Skeletal muscle tissue (tissue), 4 donors: ENCODE results near the gene MYO15A. TPM values are rescaled to one million over a fixed set of nuclear protein-coding genes. Genes with fewer than 3 reads are reported as not detected.

Experiments
- H3K27ac ChIP-seq: one replicate; pipeline ENCODE4 v1.7.0; 2013; ENCODE audit warnings: mild to moderate bottlenecking, low read depth, low read length, inconsistent platforms
- H3K27me3 ChIP-seq, 3 donors: one replicate each; pipeline ENCODE4 v1.7.0; 2013; ENCODE audit warnings: low read length in 3 of 3; ENCODE audit not compliant: control insufficient read depth in 3 of 3, insufficient read depth in 3 of 3
- H3K36me3 ChIP-seq, 3 donors: one replicate each; pipeline ENCODE4 v1.7.0; 2013; ENCODE audit warnings: low read length in 3 of 3; ENCODE audit not compliant: control insufficient read depth in 3 of 3, insufficient read depth in 3 of 3
- H3K4me1 ChIP-seq, 3 donors: one replicate each; pipeline ENCODE4 v1.7.0; 2013; ENCODE audit warnings: low read length in 3 of 3, mild to moderate bottlenecking in 3 of 3; ENCODE audit not compliant: control insufficient read depth in 3 of 3, insufficient read depth in 3 of 3
- H3K4me3 ChIP-seq, 3 donors: one replicate each; pipeline ENCODE4 v1.7.0; 2013; ENCODE audit warnings: low read length in 3 of 3
- H3K9ac ChIP-seq, 3 donors: one replicate each; pipeline ENCODE4 v1.7.0; 2013; ENCODE audit warnings: low read length in 3 of 3, mild to moderate bottlenecking in 3 of 3, moderate library complexity in 2 of 3, low read depth in 1 of 3
- H3K9me3 ChIP-seq, 3 donors: one replicate each; pipeline ENCODE4 v1.7.0; 2013; ENCODE audit warnings: low read length in 3 of 3; ENCODE audit not compliant: control insufficient read depth in 3 of 3
- total RNA-seq: library from RNA; depleted of rRNA; stranded (reverse); fragments of >200 nt; gene quantifications from one replicate; pipeline ENCODE4 v1.2.3, GENCODE V29; 2014
- donor health status: Osteomylitis.

Gene MYO15A, protein sequence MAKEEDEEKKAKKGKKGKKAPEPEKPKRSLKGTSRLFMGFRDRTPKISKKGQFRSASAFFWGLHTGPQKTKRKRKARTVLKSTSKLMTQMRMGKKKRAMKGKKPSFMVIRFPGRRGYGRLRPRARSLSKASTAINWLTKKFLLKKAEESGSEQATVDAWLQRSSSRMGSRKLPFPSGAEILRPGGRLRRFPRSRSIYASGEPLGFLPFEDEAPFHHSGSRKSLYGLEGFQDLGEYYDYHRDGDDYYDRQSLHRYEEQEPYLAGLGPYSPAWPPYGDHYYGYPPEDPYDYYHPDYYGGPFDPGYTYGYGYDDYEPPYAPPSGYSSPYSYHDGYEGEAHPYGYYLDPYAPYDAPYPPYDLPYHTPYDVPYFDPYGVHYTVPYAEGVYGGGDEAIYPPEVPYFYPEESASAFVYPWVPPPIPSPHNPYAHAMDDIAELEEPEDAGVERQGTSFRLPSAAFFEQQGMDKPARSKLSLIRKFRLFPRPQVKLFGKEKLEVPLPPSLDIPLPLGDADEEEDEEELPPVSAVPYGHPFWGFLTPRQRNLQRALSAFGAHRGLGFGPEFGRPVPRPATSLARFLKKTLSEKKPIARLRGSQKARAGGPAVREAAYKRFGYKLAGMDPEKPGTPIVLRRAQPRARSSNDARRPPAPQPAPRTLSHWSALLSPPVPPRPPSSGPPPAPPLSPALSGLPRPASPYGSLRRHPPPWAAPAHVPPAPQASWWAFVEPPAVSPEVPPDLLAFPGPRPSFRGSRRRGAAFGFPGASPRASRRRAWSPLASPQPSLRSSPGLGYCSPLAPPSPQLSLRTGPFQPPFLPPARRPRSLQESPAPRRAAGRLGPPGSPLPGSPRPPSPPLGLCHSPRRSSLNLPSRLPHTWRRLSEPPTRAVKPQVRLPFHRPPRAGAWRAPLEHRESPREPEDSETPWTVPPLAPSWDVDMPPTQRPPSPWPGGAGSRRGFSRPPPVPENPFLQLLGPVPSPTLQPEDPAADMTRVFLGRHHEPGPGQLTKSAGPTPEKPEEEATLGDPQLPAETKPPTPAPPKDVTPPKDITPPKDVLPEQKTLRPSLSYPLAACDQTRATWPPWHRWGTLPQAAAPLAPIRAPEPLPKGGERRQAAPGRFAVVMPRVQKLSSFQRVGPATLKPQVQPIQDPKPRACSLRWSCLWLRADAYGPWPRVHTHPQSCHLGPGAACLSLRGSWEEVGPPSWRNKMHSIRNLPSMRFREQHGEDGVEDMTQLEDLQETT (N-terminal part only)
- 0.52 TPM for total RNA-seq

DNA sequence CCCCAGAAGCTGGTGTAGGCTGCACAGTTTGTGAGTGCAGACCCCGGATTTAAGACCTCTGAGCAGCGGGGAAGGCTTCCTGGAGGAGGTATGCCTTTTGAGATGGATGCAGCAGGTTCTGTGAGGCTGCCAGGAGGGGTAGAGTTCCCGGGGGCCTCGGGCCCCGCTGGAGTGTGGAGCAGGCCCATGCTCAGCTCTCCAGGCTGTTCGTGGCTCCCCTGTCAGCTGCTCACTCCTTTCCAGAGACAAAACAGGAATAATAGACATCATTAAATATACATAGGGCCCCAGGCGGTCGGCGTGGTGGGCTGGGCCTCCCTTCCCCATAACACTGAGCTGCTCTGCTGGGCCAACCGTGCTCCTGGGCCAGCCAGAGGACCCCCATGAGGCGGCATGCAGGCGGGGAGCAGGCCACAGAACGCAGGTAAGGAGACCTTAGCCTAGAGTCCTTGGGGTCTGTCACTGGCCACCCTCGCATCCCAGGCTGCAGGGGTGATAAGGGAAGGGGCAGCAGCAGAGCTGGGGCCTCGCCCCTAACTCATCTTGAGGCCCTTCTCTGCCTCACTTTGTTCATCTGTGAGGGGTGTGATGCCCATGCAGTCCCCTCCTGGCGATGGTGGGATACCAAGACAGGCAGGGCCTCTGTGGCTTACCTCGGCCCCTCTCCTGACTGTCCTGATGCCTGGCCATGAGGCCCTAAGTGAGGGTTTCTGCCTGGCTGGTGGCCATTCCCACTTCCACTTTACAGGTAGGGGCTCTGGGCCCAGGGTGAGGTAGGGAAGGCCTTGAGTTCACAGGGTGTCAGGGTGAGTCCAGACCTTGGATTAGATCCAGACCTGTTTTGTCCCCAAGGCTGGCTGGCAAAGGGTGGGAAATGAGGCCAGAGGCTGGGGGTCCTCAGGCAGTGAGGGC lies at the start of gene MYO15A:
Gene MYO15A (plus strand): TSS at position 356 of the 912 bp plus-strand sequence. CDS start 10,045 bp downstream, outside the sequence.
- Histone ChIP-seq H3K4me3 (no peak within 1 kb of the TSS), H3K9me3 (no peaks in the 10 kb centered on the region), H3K27me3 (no peaks in the 10 kb centered on the region), H3K4me1 (peaks cover 4 to 10% (median 7%) of the 10 kb centered on the region in 3 donors), H3K27ac (no peak within 1 kb of the TSS), H3K36me3 (peaks cover 30 to 33% (median 30%) of the 10 kb centered on the region in 3 donors), H3K9ac (no peak within 1 kb of the TSS)

DNA sequence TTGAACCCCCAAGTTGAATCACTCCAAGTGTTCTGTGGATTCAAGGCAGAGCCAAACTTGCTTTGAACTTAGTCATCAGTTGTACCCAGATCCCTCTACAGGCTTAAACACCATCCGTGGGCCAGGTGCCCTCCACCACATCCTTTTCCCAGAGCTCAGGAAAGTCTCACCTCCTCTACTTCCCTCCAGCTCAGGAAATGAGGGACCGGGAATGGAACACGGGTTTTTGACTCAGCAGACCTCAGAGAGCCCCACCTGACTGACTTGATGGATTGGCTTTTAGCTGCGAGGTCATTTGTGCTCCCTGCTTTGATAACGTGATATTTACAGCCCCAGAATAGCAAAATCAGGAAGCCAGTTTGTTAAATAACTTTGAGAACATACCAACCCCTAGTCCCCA lies 49.3 kb upstream of the MYO15A start:
- peaks cover 0 to 7% (median under 1%) of the 10 kb centered on the region in 3 donors for H3K4me1 ChIP-seq
- peaks cover 28 to 43% (median 42%) of the 10 kb centered on the region in 3 donors for H3K36me3 ChIP-seq
- no peak overlapping the region for H3K27ac ChIP-seq
- H3K27me3 ChIP-seq = no peaks in the 10 kb centered on the region
- no peak overlapping the region for H3K9ac ChIP-seq
- H3K4me3 ChIP-seq = no peak overlapping the region
- H3K9me3 ChIP-seq = no peaks in the 10 kb centered on the region

DNA sequence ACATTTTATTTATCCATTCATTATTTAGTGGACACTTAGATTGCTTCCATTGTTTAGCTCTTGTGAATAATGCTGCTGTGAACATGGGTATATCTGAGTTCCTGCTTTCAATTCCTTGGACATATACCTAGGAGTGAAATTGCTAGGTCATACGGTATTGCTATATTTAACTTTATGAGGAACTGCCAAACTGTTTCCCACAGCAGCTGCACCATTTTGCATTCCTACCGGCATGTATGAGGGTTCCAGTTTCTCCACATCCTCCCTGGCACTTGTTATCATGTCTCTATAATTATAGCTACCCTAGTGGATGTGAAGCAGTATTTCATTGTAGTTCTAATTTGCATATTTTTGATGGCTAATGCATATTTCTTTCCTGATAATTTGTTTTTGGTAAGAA lies 44.5 kb upstream of the MYO15A start:
- Histone ChIP-seq H3K4me3 (no peak overlapping the region), H3K9ac (no peak overlapping the region), H3K36me3 (peaks cover 21 to 45% (median 42%) of the 10 kb centered on the region in 3 donors), H3K9me3 (no peaks in the 10 kb centered on the region), H3K27me3 (no peaks in the 10 kb centered on the region), H3K4me1 (peaks cover 0 to 11% (median 5%) of the 10 kb centered on the region in 3 donors), H3K27ac (peak overlapping the region; percentile 90)

DNA sequence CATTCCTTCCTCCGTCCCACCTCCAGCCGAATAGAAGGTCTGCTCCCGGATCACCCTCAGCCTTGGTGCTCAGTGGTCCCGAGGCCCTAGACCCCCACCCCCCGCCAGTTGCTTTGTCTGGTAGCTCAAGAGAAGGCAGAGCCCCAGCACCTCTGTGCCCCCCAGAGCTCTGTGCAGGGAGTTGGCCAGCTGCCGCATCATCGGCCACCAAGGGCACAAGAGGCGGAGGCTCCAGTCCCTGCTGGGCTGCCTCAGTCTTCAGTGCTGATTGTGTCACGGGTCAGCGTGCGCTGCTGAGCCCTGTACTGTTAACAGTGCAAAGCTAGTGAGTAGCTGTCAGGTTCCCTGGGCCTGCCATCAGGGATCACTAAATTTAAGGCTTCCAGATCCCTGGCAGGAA lies 43.0 kb upstream of the MYO15A start:
- H3K9ac ChIP-seq = no peak overlapping the region
- no peaks in the 10 kb centered on the region for H3K9me3 ChIP-seq
- no peak overlapping the region for H3K4me3 ChIP-seq
- peaks cover 17 to 37% (median 37%) of the 10 kb centered on the region in 3 donors for H3K36me3 ChIP-seq
- peaks cover under 1 to 11% (median 5%) of the 10 kb centered on the region in 3 donors for H3K4me1 ChIP-seq
- H3K27me3 ChIP-seq = no peaks in the 10 kb centered on the region
- H3K27ac ChIP-seq = no peak overlapping the region

DNA sequence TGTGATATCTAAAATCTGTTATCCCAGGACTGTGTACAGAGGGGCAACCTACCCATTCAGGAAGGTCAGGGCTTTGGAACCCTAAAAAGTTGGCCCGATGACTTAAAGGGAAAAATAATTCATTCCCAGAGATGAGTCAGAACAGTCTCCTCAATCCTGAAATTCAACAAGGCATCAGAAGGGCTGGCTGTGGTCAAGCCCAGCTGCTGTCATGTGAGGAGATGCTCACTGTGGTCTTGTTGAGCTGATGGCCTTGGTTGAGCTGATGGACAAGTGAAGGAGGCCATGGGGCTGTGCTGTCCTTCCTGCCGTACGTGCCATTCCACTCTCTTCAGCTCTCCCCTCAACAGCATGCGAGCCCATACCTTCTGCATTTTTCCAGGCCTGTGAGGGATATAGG lies 41.7 kb upstream of the MYO15A start:
- no peak overlapping the region for H3K9ac ChIP-seq
- no peaks in the 10 kb centered on the region for H3K27me3 ChIP-seq
- peaks cover 7 to 27% (median 27%) of the 10 kb centered on the region in 3 donors for H3K36me3 ChIP-seq
- peaks cover 7 to 17% (median 9%) of the 10 kb centered on the region in 3 donors for H3K4me1 ChIP-seq
- no peaks in the 10 kb centered on the region for H3K9me3 ChIP-seq
- no peak overlapping the region for H3K4me3 ChIP-seq
- no peak overlapping the region for H3K27ac ChIP-seq

DNA sequence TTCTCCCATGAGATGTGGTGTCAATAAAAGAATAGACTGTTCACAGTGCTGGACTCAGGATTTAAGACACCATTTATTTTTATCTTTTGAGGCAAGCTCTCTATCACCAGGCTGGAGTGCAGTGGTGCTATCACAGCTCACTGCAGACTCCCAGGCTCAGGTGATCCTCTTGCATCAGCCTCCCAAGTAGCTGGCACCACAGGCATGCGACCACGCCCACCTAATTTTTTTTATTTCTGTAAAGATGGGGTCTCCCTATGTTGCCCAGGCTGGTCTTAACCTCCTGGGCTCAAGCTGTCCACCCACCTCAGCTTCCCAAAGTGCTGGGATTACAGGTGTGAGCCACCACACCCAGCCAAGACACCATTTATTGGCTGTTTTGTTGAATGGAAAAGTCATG lies 39.5 kb upstream of the MYO15A start:
- H3K4me3 ChIP-seq = no peak overlapping the region
- no peak overlapping the region for H3K9ac ChIP-seq
- peaks cover 7 to 12% (median 9%) of the 10 kb centered on the region in 3 donors for H3K4me1 ChIP-seq
- peaks cover 7 to 21% (median 17%) of the 10 kb centered on the region in 3 donors for H3K36me3 ChIP-seq
- no peak overlapping the region for H3K27ac ChIP-seq
- H3K27me3 ChIP-seq = no peaks in the 10 kb centered on the region
- no peaks in the 10 kb centered on the region for H3K9me3 ChIP-seq

DNA sequence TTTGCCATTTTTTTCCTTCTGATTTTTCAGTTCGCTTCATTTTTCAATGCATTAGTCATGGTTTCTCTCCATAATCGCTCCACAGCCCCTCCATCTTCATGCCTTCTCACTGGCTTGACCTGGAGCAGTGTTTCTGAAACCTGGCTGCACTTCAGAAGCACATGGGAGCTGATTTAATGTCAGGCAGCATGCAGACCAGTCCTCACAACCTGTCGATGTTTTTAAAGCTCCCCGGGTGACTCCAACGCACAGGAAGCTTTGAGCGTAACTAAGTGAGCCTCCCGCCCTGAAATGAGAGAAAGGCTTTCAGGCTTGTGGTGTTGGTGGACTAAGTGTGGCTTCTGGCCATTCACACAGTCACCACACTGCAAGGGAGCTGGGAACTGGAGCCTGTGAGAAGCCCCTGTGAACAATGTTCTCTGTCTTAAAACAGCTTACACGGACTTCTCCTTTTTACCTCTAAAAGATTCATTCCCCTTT lies 37.7 kb upstream of the MYO15A start:
- Histone ChIP-seq H3K36me3 (peaks cover 0 to 13% (median 6%) of the 10 kb centered on the region in 3 donors), H3K9ac (peak overlapping the region in 2 of 3 donors; percentile 58 to 63), H3K4me1 (peaks cover 4 to 7% (median 6%) of the 10 kb centered on the region in 3 donors), H3K4me3 (peak overlapping the region in 2 of 3 donors; percentile 23 to 45), H3K9me3 (no peaks in the 10 kb centered on the region), H3K27ac (no peak overlapping the region), H3K27me3 (no peaks in the 10 kb centered on the region)

DNA sequence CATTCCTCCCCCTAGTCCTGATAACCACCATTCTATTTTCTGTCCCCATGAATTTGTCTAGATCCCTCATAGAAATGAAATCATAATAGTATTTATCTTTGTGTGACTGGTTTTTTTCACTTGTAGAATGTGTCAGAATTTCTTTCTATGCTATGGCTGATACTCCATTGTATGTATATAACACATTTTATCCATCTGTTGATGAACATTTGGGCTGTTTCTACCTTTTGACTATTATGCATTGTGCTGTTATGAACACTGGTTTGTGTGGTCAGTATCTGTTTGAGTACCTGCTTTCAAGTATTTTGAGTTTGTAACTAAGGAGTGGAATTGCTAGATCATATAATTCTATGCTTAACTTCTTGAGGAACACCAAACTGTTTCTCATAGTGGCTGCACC lies 36.8 kb upstream of the MYO15A start:
- no peak overlapping the region for H3K4me3 ChIP-seq
- no peak overlapping the region for H3K9ac ChIP-seq
- H3K9me3 ChIP-seq = no peaks in the 10 kb centered on the region
- H3K36me3 ChIP-seq = peaks cover 0 to 4% (median 0%) of the 10 kb centered on the region in 3 donors
- no peak overlapping the region for H3K27ac ChIP-seq
- peaks cover 4 to 7% (median 6%) of the 10 kb centered on the region in 3 donors for H3K4me1 ChIP-seq
- no peaks in the 10 kb centered on the region for H3K27me3 ChIP-seq
